ENCODE results near the gene SLC26A1. TPM values are rescaled to one million over a fixed set of nuclear protein-coding genes. Genes with fewer than 3 reads are reported as not detected.
A peak's percentile ranks its signal among the peaks of the same experiment; 100 is the strongest.

The SLC26A1 gene
- total RNA-seq, 2 experiments from 2014 or later = not detected

DNA sequence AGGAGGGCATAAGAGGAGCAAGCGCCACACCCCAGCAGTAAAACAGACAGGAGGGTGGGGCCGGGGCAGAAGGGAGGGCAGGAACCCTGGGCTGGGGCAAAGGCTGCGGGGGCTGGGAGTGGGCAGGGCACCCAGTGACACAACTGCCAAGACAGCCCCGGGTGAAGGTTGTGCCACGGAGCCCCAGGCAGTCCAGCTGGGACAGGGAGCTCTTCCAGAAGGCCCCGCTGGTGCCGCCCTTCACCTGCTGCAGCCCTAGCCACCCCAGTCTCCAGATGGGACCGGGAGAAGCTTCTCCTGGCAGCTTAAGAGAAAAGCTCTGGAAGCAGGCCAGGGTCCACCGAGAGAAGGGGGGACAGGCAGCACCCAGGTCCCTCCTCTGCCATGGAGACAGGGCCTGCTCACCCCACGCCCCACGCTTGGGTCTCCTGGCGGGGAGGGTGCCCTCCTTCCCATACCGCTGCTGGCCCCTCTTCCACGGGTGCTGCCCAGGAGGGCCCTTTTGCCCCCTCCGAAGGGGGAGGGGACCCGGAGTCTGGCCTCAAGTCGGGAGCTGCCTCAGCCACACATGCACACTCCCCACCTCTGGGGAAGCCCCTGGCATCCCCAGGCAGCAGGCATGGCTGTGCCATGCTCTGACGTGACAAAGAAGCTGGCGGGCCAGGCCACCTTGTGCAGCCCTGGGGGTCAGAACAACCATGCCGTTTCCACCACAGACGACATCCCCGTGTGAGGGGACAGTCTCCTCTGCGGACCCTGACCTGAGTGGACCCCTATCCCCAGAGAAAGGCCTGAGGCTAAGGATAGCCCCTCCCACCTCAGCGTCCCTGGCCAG lies 21.3 kb downstream of the SLC26A1 start:
- ATAC-seq (ENCODE audit: poor library complexity) = no peak
- H3K27me3 Mint-ChIP-seq = no peaks in the 10 kb centered on the region
- H3K36me3 Mint-ChIP-seq (ENCODE audit: low read depth) = no peaks in the 10 kb centered on the region
- Histone ChIP-seq H3K9me3 (ENCODE audit: control insufficient read depth in 1 of 2, insufficient read depth in 1 of 2, low read length in 2 of 2) (peaks cover 0 to 8% of the 10 kb centered on the region in 2 experiments), H3K27ac (ENCODE audit: low read depth in 1 of 2, low read length in 2 of 2) (no peak overlapping the region), H3K4me3 (ENCODE audit: low read length) (peak overlapping the region; percentile 63), H3K36me3 (ENCODE audit: insufficient read depth, low read length) (no peaks in the 10 kb centered on the region), H3K4me1 (ENCODE audit: insufficient read depth, low read length) (peaks cover 40% of the 10 kb centered on the region), H3K27me3 (ENCODE audit: control insufficient read depth in 1 of 2, insufficient read depth in 2 of 2, low read length in 2 of 2) (peaks cover 0 to 2% of the 10 kb centered on the region in 2 experiments)
- no peak overlapping the region for H3K27ac Mint-ChIP-seq
- ChIA-PET POLR2A (interaction anchor here (0.5 to 2.0 kb wide), 4 partner anchors 15 to 1283 kb away, joined by 3 to 7 read pairs (median 4); partner anchors contain the start of genes GAK, IDUA and TMEM175), CTCF (no interaction called here)
- intact Hi-C loops (cut with DNase I, micrococcal nuclease) = loop anchor here in 1 of 2 experiments (5.0 kb wide), 1 partner anchor 190 kb away; no protein-coding TSS in a partner anchor
- DNase-seq = no peak
- peak overlapping the region; percentile 65 for H3K4me3 Mint-ChIP-seq
- TF ChIP-seq, protein P1, sequence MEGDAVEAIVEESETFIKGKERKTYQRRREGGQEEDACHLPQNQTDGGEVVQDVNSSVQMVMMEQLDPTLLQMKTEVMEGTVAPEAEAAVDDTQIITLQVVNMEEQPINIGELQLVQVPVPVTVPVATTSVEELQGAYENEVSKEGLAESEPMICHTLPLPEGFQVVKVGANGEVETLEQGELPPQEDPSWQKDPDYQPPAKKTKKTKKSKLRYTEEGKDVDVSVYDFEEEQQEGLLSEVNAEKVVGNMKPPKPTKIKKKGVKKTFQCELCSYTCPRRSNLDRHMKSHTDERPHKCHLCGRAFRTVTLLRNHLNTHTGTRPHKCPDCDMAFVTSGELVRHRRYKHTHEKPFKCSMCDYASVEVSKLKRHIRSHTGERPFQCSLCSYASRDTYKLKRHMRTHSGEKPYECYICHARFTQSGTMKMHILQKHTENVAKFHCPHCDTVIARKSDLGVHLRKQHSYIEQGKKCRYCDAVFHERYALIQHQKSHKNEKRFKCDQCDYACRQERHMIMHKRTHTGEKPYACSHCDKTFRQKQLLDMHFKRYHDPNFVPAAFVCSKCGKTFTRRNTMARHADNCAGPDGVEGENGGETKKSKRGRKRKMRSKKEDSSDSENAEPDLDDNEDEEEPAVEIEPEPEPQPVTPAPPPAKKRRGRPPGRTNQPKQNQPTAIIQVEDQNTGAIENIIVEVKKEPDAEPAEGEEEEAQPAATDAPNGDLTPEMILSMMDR (IDR thresholded peaks at IDR 0.05) = no peak
- H3K4me1 Mint-ChIP-seq (ENCODE audit: low read depth) = no peaks in the 10 kb centered on the region
- H3K9me3 Mint-ChIP-seq = no peaks in the 10 kb centered on the region

DNA sequence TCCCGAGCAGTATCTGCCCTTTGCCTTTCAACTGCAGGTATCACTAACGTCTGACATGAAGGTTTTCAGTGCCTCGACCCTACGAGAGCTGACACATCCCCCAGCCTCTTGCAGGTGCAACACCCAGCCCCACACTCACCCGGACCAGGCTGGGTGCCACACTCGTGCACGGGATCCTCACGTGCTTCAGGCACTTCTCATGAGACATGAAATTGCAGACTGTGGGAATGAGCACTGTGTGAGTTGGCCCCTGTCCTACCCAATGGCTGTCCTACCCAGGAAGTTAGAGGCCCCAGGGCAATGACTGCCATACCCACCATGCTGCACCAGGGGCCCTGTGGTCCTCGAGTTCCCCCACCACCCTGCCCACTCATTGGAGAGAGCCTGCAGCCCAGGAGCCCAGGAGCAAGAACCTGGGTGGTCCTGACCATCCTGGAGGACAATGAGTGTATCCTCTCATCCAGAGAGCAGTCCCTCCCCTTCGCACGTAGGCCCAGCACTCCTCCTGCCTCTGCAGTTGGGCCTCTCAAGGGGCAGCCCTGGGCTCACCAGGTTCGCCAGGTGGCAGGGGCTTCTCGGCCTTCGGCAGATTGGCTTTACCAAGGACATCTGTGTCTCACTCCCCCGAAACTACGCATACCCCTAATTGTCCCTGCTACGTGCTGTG lies 22.2 kb downstream of the SLC26A1 start:
- Histone ChIP-seq H3K36me3 (ENCODE audit: insufficient read depth, low read length) (no peaks in the 10 kb centered on the region), H3K27me3 (ENCODE audit: control insufficient read depth in 1 of 2, insufficient read depth in 2 of 2, low read length in 2 of 2) (peaks cover 0 to 2% of the 10 kb centered on the region in 2 experiments), H3K4me3 (ENCODE audit: low read length) (no peak overlapping the region), H3K27ac (ENCODE audit: low read depth in 1 of 2, low read length in 2 of 2) (no peak overlapping the region), H3K9me3 (ENCODE audit: control insufficient read depth in 1 of 2, insufficient read depth in 1 of 2, low read length in 2 of 2) (peaks cover 0 to 8% of the 10 kb centered on the region in 2 experiments), H3K4me1 (ENCODE audit: insufficient read depth, low read length) (peaks cover 40% of the 10 kb centered on the region)
- TF ChIP-seq, protein P1 (IDR thresholded peaks at IDR 0.05) = no peak
- Mint-ChIP-seq H3K36me3 (ENCODE audit: low read depth) (no peaks in the 10 kb centered on the region), H3K4me3 (peak overlapping the region; percentile 65), H3K9me3 (no peaks in the 10 kb centered on the region), H3K27ac (no peak overlapping the region), H3K4me1 (ENCODE audit: low read depth) (no peaks in the 10 kb centered on the region), H3K27me3 (no peaks in the 10 kb centered on the region)
- intact Hi-C loops (cut with DNase I, micrococcal nuclease) = loop anchor here (1.0 to 5.0 kb wide), 2 partner anchors 36 to 189 kb away; no protein-coding TSS in a partner anchor
- CTCF ChIA-PET = no interaction called here
- ATAC-seq (ENCODE audit: poor library complexity) (no peak), DNase-seq (no peak)
- POLR2A ChIA-PET = interaction anchor here (1.9 to 2.0 kb wide), 2 partner anchors 39 to 85 kb away, joined by 4 to 7 read pairs; partner anchors contain the start of genes GAK and TMEM175

GRCh38 chr4:970046-970745 lies 23.0 kb downstream of the SLC26A1 start:
- peak in 3 of 14 experiments; percentile 40 to 83 (median 54) for DNase-seq
- ATAC-seq (ENCODE audit: poor library complexity) = no peak
- H3K4me3 Mint-ChIP-seq = peak overlapping the region; percentile 65
- H3K27me3 Mint-ChIP-seq = no peaks in the 10 kb centered on the region
- Histone ChIP-seq H3K4me3 (ENCODE audit: low read length) (no peak overlapping the region), H3K9me3 (ENCODE audit: control insufficient read depth in 1 of 2, insufficient read depth in 1 of 2, low read length in 2 of 2) (peaks cover 0 to 8% of the 10 kb centered on the region in 2 experiments), H3K4me1 (ENCODE audit: insufficient read depth, low read length) (peaks cover 40% of the 10 kb centered on the region), H3K36me3 (ENCODE audit: insufficient read depth, low read length) (no peaks in the 10 kb centered on the region), H3K27me3 (ENCODE audit: control insufficient read depth in 1 of 2, insufficient read depth in 2 of 2, low read length in 2 of 2) (peaks cover 0 to 2% of the 10 kb centered on the region in 2 experiments), H3K27ac (ENCODE audit: low read depth in 1 of 2, low read length in 2 of 2) (no peak overlapping the region)
- H3K36me3 Mint-ChIP-seq (ENCODE audit: low read depth) = no peaks in the 10 kb centered on the region
- H3K9me3 Mint-ChIP-seq = no peaks in the 10 kb centered on the region
- ChIA-PET POLR2A (no interaction called here), CTCF (no interaction called here)
- intact Hi-C loops (cut with DNase I, micrococcal nuclease) = loop anchor here (1.0 to 5.0 kb wide), 2 partner anchors 37 to 188 kb away; no protein-coding TSS in a partner anchor
- H3K27ac Mint-ChIP-seq = no peak overlapping the region
- H3K4me1 Mint-ChIP-seq (ENCODE audit: low read depth) = no peaks in the 10 kb centered on the region
- TF ChIP-seq, protein P1 (IDR thresholded peaks at IDR 0.05) = no peak

All from CD4-positive, alpha-beta T cell (primary cell).